HG03378 (cell line): ENCODE measurements around the gene LAD1.

Source experiments
- ATAC-seq: cut with Tn5 transposase; IDR thresholded peaks from one replicate; pipeline ENCODE4 v1.9.1; 2021; ENCODE audit warnings: mild to moderate bottlenecking, moderate library complexity; ENCODE audit not compliant: unreplicated experiment

The LAD1 gene

DNA sequence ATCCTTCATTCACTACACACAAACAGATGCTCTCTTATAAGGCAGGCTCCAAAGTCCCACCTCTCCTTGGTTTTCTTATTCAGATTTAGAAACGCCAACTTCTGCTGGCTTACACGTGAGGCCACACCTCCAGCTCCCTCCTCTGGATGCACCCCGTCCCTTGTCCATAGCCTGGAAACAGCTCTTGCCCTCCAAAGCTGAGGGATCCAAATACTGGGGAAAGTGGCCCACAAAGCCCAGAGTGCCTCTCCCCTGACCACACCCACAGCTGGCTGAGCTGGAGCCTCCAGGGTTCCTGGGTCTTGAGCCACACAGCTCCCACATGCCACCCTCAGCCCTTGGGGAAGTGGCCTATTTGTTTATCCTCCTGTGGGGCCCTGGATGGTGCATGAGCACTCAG is 4.5 kb downstream of the LAD1 start:
- no peak for ATAC-seq

DNA sequence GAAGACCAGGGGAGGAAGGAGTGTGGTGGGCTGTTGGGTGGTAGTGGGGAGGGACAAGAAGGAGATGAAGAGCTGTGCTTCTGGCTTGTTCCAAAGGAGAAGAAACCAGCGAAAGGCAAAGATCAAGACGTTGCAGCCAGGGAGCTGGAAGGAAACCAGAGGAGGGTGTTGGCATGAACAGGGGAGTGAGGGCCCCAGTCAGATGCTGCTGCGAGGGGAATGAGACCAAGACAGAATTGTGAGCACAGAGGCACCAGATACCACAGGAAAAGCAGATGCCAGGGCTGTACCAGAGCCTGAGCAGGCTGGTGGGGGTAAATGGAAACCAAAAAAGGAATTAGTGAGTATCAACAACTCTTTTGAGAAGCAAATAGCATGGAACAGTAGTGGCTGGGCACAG is 6.0 kb downstream of the LAD1 start:
- ATAC-seq = no peak

DNA sequence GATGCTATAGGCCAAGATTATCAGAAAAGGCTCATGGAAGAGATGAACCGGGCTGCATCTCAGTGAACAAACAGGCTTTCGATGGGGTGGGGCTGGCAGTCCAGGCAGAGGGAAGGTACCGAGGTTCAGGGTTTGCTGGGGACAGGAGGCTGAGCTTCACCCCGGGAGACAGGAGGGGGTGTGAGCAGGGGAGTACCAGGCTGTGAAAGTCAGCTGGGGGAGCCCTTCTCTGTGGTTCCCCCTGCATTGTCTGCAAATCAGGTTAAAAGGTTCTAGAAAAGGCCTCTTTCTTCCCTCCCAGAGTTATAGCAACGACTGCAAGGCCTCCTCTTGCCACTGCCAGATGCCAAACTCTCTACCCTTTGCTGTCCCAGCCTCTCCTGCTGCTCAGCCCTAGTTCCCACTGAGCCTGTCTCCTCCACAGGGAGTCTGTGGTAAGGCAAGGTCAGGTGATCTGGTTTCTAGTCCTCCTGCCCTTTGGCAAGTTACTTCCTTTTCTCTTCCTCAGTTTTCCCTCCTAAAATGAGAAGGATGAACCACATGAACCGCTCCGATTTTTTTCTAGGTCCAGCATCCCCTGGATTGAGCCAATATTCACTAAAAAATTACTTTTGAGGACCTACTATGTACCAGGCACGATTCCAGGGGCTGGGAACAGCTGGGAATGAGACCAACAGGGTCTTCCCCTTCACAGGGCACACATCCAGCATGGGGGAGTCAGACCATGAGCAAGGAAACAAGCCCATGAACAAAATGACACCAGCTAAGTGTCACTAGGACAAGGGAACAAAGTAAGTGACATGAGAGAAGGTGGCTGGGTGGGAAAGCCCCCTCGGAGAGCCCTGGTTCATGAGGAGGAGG is 7.2 kb downstream of the LAD1 start:
- ATAC-seq = no peak

DNA sequence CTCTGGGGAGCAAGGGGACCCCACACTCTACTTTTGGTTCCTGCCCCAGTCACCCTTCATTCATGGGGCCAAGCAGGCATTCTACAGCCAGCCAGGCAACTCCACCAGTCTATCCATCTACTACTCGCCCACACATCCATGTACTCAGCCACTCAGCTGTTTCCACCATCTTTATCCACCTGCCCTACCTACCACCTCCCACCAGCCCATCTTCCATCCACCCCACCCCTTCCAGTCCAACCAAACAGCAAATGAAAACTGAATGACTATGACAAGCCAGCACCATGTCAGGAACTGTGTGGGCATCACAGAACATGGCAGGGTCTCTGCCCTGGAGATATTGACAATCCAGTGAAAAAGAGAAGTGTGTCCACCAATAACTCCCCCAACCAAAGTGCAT is 7.9 kb downstream of the LAD1 start:
- ATAC-seq = no peak

DNA sequence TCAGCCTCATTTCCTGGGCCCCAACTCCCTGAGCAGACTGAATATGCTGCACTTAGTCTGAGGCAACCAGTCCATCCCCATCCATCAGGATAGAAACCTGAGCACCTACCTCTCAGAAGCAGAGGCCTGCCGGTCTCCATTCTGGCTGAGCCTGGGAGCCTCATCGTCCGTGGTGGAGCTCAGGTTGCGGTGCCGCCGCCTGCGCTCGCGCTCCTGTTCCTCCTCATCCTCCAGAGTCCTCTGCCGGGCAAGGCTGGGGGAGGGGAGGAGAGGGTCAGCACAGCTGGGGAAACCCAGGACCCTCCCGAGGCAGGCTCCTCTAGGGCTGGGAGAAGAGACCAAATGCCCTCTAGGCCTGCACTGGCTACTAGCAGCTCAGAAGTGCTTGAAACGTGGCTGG is 10.1 kb downstream of the LAD1 start:
- ATAC-seq = no peak

DNA sequence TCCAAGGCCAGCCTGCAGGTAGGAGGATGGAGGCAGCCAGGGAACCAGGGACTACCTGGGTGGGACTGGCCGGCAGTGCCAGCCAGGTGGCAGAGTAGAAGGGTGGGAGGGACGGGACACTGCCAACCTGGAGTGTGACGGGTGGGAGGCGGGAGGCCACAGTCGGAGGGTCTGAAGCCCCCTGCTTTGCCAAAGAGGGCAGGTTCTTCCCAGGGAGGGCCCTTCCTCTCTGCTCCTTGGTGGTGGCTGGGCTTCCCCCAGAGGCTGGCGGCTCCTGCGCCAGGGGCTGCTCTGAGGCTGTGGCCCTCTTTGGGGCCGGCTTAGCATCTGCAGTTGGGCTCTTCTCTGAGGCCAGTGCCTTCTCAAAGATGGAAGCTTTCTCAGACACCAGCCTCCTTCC is 12.9 kb downstream of the LAD1 start:
- no peak for ATAC-seq

DNA sequence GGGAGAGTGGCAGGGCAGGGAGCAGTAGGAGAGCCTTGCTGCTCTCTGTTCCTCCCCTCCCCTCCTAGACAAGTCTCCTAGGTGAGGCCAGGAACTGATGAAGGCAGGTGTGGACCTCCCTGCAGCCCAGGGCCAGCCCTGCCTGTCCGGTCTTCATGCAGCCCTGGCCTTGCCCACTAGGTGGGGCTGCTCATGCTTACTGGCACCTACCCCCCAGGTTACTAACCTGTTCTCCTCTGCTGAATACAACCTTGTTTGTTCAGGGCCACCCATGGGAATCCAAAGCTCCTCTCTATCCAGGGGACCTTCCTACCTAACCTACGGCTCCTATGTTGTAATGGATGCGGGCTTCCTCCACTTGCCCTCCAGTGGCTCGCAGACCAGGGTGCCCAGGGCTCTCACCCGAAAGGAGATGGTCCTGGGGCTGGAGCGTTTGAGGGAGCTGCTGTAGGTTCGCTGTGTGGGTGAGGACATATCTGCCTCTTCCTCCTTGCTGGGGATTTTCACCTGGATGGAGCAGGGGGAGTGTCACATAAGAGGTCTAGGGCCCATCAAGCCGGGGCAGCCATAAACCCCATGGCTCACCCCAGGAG is 13.7 kb downstream of the LAD1 start:
- ATAC-seq = no peak

DNA sequence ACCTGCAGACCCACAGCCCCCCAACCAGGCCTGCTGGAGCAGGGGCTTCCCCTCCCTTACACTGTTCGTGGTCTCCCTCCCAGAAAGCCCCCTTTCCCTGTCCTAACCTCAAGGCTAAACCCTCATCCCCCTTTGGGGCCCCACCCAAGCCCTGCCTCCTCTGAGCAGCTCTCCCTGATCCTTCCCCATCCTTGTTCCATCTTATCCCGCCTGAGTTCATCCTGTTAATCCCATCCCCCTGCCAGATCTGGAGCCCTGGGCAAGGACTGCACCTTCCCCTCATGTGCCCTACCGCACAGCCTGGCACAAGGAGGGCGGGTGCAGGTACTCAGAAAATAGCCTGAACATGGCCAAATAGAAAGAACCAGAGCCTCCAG is 14.7 kb downstream of the LAD1 start:
- ATAC-seq = no peak

DNA sequence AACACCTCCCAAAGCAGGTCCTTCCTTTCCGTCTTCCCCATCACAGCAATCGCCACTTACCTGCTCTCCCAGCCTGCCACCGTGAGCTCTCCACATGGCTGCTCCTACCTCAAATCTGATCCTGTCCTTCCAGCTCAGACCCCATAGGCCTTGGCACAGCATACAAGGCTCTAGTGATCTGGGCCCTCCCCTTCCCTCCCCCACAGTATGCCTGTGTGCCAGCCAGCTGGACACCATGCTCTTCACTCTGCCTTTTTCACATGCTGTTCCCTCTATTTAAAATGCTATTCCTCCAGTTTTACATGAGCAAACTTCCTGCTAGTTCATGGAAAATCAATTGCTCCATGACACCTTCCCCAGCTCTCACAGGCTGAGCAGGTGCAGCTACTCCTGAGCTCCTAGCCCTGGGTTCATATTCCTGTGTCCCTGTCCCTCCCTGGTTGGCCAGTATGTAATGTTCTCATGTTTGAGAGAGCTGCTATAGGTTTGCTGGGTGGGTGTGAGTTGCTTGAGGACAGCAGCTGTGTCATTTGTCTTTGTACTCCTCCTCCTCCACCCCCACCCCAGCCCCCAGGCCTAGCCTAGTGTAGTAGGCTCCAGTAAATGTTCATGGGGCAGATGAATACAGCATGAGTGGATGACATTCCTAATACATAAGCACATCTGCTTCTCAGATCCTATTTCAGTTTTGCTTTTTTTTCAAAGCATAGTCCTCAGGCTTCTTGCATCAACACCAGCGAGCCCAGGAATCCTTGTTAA is 15.3 kb downstream of the LAD1 start:
- no peak for ATAC-seq

DNA sequence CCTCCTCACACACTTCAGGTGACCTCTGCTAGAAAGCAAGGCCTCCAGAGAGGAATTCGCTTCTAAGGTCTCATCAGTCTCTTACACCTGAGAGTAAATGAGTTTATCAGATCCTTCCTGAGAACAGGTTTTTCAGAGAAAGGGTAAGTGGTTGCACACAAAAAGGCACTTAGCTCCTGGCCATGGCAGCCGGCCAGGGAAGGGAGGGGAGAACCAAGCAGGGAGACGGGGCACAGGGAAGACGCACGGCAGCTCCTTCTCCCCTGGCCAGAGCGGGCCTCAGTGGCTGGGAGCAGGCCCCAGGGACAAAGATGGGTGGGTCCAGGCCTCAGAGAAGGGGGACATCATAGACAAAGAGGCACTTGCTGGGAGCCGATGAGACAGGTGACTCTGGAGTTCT is 18.0 kb downstream of the LAD1 start:
- no peak for ATAC-seq

DNA sequence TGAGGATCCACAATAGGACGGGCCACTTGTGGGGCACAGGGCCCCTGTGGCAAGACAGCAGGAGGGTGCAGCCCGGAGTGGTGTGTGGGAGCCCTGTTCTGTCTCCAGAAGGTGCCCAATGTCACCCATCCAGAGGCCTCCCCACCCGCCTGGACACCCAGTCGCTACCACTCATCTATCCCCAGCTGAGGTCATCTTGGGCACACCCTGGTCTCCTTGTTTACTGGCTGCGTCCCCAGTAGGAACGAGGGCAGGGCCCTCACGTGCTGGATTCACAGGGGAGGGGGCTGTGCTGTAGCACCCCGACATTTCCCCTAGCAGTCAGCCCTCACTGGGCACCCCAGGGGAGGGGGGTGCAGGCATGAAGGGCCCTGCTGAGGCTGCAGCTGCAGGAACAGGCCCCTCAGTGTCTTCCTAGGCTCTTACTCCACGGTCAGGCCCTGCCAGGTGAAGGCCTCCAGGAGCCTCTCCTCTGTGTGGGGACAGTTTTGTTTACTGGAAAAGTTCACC is 19.3 kb downstream of the LAD1 start:
- no peak for ATAC-seq

DNA sequence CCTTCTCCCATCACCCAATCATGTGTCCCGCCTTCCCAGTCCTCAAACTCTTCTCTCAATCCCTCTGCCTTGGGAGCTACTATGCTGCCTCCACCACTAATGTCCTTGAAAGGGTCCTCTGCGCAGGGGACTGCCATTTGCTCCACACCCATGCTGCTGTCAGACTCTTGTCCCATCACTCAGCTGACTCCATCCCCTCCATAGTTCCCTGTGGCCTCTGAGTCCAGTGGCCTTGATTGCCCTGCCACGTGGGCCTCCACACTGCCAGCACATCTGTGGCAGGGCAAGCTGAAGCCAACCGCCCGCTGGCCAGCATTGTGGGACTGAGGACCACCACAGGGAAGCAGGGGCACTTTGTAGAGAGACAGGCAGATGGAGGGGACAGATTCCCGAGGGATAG is 20.3 kb downstream of the LAD1 start:
- ATAC-seq = no peak

DNA sequence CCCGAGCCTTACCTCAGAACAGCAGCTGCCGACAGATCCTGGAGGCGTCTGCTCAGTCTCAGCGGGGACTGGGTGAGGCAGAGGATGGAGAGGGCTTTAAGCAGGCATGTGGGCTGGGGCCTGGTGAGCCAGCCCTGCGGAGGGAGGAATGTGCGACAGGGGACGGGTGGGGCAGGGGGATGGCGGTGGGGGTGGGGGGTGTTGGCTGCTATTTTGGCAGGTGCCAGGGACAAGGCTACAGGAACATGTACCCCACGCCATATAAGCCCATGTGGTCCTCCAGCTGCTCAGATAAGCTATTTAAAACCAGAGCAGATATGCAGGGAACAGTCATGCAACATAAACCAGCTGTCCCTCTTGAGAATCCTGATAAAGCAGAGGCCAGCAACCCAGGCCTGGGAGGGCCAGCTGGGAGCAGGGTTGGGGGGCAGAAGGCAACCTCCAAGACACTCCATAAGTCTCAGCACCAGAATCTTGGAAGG is 21.5 kb downstream of the LAD1 start, which contains the start of gene TNNT2:
Gene TNNT2, minus strand, starts transcription at position 70 of the 482 bp plus-strand sequence. CDS start 4,426 bp downstream, outside the sequence.
- ATAC-seq = no peak

DNA sequence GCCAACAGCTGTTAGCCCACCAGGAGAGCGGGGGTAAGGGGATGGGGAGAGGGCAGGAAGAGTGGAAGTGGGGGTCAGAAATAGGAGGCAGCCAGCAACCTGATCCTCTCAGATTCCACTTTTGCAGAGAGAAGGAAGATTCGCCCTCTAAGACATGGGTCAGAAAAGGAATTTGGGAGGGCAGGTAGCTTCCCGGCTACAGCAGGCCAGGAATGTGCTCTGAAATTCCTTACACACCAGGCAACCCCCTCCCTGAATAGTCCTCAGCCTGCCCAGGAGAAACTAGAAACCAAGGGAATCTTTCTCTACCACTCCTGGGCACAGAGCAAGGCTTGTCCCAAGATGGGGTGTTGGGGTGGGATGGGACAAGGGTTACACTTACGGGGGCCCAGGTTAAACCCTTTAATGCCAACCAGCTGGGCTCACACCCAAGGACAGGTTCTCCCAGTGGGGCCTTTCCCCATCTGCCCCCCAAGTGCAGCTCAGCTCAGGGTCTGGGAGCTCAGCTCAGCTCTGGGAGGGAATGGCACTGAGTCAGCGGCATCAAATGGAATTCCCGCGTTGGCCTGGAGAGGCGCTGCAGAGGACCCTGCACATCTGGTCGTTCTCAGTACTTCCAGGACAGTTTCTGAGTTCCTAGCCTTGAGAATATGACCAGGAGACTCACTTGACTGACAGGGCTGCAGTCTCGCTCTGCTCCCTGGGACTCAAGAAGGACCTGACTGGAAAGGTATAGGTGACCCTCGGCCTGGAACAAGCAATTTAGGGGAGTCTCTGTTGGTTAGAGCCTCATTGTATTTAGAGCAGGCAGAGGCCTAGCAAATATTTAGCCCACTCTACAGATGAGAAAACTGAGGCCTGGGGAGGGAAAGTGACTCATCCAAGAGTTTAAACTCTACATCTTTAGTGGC is 22.4 kb downstream of the LAD1 start:
- no peak for ATAC-seq

DNA sequence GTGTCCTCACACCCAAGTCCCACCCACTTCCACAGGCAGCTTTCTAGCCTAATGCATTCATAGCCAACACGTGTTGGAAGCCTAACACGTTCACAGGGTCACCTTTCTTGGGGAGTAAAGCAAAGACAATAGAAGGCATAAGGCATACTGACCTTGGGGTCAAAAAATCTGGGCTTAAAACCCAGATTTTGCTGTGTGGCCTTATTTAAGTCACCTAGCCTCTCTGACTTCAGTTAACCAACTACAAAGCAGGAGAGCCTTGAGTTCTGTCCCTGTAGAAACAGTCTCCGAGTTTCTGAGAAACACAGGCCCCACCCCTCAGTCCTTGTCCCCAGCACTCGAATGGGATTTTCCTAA is 23.0 kb downstream of the LAD1 start:
- ATAC-seq = no peak

DNA sequence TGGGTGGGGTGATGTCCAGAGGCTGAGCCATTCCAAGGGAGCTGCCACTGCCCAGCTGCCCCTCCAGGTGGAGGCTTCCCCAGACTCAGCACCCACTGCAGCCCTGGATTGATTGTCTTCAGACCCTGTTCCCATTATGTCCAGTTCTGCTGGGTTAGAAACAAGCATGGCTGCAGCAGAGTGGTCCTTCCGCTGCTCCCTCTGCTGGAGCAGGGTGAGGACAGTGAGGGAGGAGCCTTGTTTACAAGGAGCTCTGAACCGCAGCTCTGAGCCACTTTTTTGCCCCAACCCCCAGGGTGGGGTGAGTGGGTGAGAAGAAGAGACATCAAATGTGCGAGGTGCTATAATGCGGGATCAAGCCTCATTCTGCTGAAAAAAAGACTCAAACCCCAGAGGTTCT is 24.0 kb downstream of the LAD1 start:
- no peak for ATAC-seq

DNA sequence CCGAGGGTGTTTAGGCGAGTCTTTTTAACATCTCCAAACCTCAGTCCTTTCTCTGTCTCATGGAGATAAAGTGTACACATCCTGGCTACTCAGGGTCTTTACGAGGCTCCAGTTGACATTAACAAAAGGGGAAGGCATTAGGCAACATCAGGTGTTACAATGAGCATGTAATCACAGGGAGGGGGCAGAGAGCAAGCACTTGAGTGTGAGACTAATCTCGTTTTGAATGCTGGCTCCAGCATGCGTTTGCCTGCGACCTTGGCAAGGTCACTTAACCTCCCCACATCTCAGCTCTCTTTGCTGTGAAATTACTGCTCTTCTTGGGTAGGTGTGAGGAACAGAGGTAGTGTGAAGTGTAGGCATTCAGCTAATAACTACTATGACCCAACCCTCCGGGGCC is 24.8 kb downstream of the LAD1 start:
- no peak for ATAC-seq

DNA sequence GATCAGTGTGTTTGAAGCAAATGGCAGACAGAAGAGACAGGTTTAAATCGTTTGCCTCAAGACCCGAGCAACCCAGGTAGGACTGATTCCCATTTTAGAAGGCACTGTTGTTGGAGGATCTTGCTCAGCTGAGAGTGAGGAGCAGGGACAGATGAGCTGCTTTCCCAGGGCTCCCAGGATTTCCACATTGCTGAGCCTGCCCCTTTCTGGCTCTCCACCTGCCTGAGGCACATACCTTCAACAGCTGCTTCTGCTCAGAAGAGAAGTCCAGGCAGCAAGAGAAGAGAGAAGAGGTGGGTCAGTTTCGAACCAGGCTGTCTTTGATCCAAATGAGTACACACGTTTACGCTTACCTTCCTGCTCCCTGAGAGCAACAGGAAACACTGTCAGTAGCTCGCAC is 27.3 kb downstream of the LAD1 start:
- no peak for ATAC-seq

DNA sequence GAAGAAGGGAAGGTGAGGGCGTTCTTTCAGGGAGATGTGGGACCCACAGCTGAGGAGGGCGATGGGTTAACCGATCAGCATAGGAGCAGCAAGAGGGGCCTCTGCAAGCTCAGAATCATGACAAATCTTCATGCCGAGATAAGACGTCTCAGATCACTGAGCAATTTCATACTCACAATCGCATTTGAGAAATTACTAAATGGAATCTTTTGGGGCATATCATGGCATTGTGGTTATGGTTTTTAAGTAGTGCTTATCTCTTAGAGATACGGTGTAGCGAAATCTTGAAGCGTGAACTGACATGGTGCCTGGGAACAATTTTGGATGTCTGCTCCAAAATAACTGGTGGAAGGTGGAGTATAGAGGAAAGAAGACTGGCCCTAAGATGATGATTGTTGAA is 27.8 kb downstream of the LAD1 start:
- no peak for ATAC-seq

DNA sequence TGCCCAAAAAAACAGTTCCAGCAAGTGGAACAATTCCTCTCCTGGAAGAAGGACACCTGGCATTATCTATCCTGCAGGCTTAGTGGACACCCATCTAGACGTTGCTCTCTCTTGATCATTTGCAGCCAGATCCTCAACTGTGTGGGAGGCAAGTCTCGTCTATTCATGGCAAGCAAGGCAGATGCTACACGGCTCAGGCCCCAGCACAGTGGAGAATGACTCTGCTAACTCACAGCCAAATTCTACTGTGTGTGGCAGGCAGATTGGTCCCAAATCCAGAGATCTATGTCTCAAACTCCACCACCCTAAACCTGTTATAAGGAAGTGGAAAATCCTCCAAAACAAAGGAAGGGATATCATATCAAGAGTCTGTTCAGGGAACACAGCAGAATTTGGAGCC is 28.6 kb downstream of the LAD1 start:
- no peak for ATAC-seq

DNA sequence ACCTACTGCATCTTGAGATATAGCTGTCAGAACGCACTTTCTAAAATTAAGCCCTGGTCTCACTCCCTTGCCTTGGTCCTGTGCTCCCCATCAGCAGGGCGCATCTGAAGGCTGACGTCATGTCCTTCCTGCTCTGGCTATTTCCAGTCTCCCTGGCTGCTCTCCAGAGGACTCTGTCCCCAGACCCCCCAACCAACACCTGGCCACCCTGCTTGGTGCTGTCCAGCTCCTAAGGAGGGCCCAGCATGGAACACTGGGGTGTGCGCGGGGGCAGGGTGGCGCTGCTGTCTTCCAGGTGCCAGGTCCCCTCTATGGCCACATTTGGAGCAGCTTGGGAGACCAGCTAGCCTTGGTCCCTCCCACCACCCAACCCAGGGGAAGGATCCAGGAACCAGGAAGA is 29.9 kb downstream of the LAD1 start:
- no peak for ATAC-seq
